GM21381 (cell line): ENCODE data around the gene ANKFY1.

Source experiments
- ATAC-seq: cut with Tn5 transposase; IDR thresholded peaks from one replicate; pipeline ENCODE4 v1.9.1; 2021; ENCODE audit warnings: mild to moderate bottlenecking, moderate library complexity; ENCODE audit not compliant: unreplicated experiment

Gene ANKFY1

GRCh38 chr17:4135489-4135888 lies 128.3 kb downstream of the ANKFY1 start:
- ATAC-seq = no peak

- ATAC-seq = no peak
These were observed 129.1 kb downstream of the ANKFY1 start for GRCh38 chr17:4134721-4135120.

GRCh38 chr17:4130715-4131114 lies 133.1 kb downstream of the ANKFY1 start:
- no peak for ATAC-seq

GRCh38 chr17:4127555-4127954 lies 136.2 kb downstream of the ANKFY1 start:
- ATAC-seq = no peak

GRCh38 chr17:4125552-4125951 lies 138.2 kb downstream of the ANKFY1 start:
- no peak for ATAC-seq

- no peak for ATAC-seq
These were observed 138.8 kb downstream of the ANKFY1 start for GRCh38 chr17:4124999-4125398.

GRCh38 chr17:4120332-4120731 lies 143.4 kb downstream of the ANKFY1 start:
- ATAC-seq = no peak

- no peak for ATAC-seq
These were observed 144.5 kb downstream of the ANKFY1 start for GRCh38 chr17:4119299-4119698.

GRCh38 chr17:4118015-4118743 lies 145.6 kb downstream of the ANKFY1 start:
- no peak for ATAC-seq

- ATAC-seq = no peak
These were observed 147.3 kb downstream of the ANKFY1 start for GRCh38 chr17:4116516-4116915.
